NCI-H460 (cell line): ENCODE results near the gene ASZ1. TPM values are rescaled to one million over a fixed set of nuclear protein-coding genes. Genes with fewer than 3 reads are reported as not detected.
A peak's percentile ranks its signal among the peaks of the same experiment; 100 is the strongest.

Experiments
- DNase-seq: peaks from one replicate; pipeline ENCODE4 v3.0.0-alpha.2; 2016; ENCODE audit warnings: low read depth; ENCODE audit errors: extremely low read depth
- total RNA-seq: library from RNA; depleted of rRNA; stranded (reverse); fragments of >200 nt; shearing (Covaris generic); gene quantifications from 2 replicates; pipeline ENCODE4 v1.2.3, GENCODE V29; 2014

ASZ1 gene
- total RNA-seq, 1 experiment from 2014 or later, result not detected

GRCh38 chr7:117403737-117404136 lies 23.6 kb downstream of the ASZ1 start:
- no peak for DNase-seq

DNA sequence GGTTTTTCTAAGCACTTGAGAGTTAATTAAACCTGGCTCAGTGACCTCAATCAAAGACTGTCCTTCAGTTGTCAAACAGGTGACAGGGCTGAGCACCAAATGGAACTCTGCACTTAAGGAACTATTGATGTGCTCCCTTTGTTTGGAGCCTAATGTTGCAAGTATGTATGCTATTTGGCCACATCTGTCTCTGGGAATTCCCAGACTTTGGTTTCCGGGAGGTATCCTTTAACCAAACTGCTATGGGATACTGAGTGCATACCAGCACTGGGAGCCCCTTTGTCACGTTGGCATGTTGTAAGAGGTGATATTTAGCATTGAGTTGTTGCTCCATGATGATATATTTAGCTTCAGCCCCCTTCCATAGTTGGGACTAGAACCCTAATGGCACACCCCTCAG lies 25.2 kb downstream of the ASZ1 start:
- DNase-seq, result no peak

- DNase-seq, result no peak
Measured at GRCh38 chr7:117401293-117402002, 25.8 kb downstream of the ASZ1 start.

DNA sequence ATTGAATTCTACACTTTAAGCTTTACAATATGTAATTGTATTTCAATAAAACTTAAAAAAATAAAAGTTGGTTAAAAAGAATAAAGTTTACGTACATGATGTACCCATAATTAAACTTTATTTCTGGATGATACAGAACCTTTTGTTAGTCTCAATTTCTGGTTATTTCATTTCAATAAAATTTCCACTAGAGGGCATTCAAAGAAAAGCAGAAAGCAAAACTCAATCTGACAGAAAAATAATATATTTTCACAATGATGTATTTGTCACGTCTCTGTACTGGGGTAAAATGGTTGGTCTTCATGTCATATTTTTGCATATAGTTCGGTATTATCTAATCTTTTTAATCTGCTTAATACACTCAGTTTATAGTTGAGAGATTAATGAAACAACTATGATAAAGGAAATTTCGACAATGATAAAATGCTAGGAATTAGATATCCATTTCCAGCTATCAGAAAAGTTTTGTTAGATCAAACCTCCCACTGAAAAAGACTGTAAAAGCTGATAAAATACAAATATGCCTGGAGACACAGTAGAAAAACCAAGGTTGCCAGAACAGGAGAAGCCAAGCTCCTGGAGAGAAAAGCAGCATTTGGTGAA lies 27.4 kb downstream of the ASZ1 start:
- no peak for DNase-seq

- no peak for DNase-seq
Measured at GRCh38 chr7:117395743-117396142, 31.6 kb downstream of the ASZ1 start.

DNA sequence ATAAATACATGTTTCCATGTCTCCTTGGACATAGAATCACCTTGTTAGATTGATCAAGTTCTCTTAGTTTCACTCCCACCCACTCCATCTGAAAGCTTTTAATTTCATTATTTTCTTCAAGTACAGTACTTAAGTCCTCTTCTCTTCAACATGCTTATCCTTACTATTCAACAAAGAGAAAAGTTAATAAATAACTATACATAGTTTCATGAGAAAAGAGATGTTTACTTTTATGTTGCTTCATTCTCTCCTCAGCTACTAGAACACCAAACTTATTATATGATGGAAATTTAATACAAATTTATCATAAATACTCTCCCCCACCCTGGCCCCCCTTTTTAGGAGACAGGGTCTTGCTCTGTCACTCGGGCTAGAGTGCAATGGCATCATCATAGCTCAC lies 33.5 kb downstream of the ASZ1 start:
- no peak for DNase-seq

DNA sequence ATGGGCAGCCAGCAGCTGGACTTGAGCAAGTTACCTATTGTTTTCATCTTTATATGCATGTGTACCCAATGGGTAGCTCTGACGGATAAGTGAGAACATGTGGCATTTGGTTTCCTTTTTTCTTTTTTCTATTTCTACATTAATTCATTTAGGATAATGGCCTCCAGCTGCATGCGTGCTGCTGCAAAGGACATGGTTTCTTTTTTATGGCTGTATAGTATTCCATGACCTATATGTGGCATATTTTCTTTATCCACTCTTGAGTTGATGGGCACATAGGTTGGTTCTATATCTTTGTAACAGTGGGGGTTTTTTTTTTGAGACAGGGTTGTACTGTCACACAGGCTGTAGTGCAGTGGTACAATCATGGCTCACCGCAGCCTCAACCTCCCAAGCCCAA lies 37.4 kb downstream of the ASZ1 start:
- no peak for DNase-seq

GRCh38 chr7:117386110-117386706 lies 41.1 kb downstream of the ASZ1 start:
- no peak for DNase-seq

DNA sequence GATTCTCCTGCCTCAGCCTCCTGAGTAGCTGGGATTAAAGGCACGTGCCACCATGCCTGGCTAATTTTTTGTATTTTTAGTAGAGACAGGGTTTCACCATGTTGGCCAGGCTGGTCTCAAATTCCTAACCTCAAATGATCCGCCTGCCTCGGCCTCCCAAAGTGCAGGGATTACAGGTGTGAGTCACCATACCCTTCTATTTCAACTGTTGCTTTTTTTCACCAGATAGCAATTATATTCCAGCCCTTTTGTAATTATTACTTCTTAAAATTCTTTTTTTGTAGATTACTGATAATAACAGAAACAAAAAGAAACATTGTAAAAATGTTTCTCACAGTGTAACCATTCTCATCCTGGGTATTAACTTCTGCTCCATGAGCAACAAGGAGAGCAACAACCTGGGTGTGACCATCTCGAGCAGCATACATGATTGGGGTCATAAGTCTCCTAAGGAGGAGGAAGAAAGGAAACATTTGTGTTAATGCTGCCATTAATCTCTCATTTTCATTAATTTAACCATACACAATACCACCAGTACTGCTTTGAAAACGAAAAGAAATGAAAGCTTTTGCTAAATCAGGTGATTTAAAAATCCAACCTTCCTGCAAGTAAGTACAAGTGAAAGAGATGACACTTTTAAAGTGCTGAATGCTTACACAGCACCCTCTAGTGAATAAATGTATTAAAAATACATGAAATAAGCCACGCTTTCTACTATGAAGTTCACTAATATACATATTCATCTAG lies 41.8 kb downstream of the ASZ1 start:
- DNase-seq, result peak; percentile 29

- DNase-seq, result no peak
Measured at GRCh38 chr7:117384688-117385362, 42.5 kb downstream of the ASZ1 start.

GRCh38 chr7:117383483-117384189 lies 43.7 kb downstream of the ASZ1 start:
- DNase-seq, result no peak

GRCh38 chr7:117383046-117383445 lies 44.2 kb downstream of the ASZ1 start:
- DNase-seq, result no peak

- no peak for DNase-seq
Measured at GRCh38 chr7:117381362-117381761, 45.9 kb downstream of the ASZ1 start.

DNA sequence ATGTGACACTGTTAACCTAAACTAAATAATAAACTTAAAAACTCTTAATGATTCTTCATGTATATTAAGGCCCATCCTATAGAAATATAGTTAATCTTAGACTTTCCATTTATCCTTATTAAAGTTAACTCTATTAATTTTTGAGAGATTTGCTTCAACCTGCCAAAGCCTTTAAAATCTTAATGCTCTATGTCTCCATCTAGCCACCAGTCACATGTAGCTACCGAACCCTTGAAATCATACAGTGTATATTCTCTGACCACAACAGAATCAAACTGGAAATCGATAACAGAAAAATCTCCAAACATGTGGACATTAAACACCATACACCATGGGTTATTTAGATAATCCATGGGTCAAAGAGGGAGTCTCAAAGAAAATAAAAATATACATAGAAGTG lies 51.9 kb downstream of the ASZ1 start:
- no peak for DNase-seq

DNA sequence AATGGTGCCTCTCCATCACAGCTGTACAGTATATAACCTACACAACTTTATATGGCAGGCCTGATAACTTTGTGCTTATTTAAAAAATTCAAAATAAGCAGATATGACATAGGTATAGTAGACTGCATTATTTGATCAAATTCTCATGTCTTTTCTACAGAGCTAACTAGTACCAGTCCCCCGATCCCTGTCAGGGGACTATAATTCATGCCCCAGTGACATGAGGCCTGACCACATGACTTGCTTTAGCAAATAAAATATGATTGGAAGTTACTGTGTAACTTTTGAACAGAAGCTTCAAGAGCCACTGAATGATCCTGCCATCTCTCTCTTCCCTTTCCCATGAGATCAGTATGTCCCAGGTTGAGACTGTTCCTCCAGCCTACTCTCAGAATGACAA lies 55.2 kb downstream of the ASZ1 start:
- no peak for DNase-seq

DNA sequence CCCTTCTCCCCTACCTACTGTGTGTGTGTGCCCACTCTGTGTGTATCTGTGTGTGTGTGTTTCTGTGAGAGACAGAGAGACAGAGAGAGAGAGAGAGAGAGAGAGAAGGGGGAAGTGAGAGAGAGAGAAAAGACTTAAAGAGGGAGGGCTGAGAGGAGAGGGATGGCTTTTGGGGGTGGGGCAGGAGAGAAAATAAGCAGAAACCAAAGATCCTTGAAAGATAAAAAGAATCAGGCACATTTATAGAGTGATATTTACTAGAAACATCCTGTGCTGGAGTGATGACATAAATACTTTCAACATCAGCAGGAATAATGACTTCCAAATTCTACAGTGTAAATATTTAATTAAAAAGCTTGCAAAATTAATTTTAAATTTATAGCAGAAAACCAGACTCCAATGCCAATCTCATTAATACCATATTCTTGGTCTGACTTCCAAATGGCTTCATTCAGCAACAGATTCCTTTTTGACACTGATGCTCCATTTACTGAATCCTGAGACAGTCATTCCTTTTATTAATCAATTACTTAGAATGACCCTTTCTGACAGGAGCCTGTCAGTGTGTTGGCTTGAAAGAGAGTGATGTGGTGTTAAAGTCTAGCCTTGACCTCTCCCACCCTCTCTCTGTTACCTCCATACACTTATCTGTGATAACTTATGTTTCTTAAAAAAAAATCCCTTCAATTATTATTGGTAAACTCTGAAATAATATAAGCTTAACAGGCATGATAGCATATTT lies 62.8 kb downstream of the ASZ1 start:
- no peak for DNase-seq

DNA sequence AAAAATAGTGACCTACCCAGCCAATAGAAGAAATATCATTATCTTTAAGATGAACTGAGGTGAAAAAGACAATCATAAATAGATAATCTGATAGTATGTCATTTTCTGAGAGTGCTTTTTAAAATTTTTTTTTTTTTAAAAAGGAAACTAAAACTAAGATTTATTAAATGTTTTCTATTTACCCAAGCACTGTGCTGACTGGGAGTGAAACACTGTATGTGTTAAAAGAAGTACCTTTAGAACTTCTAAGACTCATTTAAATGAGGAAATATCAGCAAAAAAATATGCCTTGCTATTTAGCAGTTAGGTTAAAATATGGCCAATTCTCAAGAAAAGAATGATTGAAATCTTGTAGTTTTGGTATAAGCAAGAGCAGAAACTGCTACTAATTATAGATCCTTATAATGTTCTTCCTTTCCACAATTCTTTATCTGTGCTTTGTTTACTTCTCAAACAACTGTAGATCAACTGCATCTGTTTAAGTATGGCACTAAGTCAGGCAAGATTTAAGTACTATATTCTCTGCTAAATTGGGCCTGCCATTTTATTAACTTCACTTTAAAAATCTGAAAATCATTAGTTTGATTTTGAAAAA lies 64.9 kb downstream of the ASZ1 start:
- DNase-seq, result no peak

- DNase-seq, result no peak
Measured at GRCh38 chr7:117350027-117350426, 77.3 kb downstream of the ASZ1 start.

- DNase-seq, result no peak
Measured at GRCh38 chr7:117349570-117349969, 77.7 kb downstream of the ASZ1 start.
